NCI-H1092 (cell line): Measurements from ENCODE around the gene POLR2L.

Experiments
- DNase-seq: peaks from one replicate; lab custom pipeline; 2025; lab: John Stamatoyannopoulos, UW

POLR2L gene

DNA sequence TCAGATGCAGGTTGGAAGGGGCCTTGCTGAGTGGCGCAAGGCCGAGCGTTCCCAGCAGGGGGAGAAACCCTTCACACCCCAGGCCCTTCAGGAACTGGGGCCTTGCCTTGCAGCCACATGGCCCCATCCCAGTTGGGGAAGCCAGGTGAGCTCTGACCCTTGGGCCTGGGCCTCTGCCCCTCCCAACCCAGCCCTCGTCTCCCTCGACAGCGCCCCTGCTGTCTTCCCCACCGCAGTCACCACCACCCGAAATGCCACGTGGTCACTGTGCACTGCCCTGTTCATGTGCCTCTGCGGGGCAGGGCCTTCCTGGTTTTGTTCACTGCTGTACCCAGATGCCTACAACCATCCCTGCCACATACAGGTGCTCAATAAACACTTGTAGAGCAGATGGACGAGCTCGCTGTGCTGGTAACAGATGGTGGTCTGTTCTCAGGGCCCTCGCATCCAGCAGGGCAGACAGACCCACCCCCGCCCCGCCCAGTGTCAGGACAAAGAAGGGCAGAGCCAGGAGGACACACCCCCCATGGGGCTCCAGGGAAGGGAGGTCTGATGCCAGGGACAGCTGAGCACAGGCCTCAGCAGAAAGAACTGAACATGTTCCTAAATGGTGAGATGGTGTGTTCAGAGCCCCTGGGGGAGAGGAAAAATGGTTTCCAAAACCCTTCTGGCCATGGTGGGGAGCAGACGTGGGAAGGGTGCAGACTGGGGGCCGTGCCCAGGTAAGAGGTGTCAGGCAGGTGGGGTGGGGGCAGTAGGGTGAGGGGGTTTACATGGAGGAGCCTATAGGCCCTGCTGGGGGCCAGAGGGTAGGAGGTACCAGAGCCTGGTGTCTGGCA lies 3.7 kb downstream of the POLR2L start:
- DNase-seq: no peak

DNA sequence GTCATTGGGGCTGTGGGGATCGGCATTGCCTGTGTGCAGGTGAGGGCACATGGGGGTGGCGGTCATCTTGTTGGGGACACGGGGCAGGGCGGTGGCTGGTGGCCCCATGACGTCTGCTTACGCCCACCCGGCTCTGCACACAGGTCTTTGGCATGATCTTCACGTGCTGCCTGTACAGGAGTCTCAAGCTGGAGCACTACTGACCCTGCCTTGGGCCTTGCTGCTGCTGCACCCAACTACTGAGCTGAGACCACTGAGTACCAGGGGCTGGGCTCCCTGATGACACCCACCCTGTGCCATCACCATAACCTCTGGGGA lies 4.4 kb downstream of the POLR2L start:
- no peak for DNase-seq

DNA sequence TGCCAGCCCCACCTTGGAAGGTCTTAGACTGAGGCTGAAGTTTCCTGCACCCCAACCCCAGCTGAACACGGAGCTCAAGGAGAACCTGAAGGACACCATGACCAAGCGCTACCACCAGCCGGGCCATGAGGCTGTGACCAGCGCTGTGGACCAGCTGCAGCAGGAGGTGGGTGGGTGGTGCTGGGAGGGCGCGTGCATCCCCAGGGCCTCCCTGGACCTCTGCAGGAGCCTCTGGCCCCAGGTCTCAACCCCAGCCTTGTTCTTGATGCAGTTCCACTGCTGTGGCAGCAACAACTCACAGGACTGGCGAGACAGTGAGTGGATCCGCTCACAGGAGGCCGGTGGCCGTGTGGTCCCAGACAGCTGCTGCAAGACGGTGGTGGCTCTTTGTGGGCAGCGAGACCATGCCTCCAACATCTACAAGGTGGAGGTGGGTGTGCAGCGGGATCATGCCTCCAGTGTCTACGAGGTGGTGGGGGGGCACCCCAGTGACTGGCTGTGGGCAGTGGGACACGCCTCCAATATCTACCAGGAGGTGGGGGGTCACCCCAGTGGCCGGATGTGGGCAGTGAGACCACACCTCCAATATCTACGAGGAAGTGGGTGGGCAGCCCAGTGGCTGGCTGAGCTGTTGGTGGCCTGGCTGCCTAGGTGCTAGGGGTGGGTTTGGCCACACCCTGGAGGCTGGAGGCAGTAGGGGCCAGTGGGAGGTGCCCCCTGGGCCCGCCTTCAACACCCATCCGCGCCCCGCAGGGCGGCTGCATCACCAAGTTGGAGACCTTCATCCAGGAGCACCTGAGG lies 4.9 kb downstream of the POLR2L start:
- DNase-seq: no peak

DNA sequence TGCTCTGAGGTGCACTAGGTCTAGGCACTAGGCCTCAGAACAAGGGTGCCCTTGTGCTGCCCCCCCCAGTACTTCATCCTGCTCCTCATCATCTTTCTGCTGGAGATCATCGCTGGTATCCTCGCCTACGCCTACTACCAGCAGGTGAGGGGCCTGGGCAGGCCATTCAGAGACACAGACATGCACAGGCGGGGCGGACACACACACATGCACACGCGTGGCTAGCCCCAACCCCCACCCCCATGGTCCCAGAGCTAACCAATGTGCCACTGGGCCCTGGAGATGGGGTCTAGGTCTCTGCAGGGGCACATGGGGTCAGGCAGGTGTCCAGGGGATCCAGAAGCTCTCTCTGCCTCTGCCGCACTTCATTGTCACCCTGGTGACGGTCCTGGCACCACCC lies 5.6 kb downstream of the POLR2L start:
- DNase-seq: no peak

DNA sequence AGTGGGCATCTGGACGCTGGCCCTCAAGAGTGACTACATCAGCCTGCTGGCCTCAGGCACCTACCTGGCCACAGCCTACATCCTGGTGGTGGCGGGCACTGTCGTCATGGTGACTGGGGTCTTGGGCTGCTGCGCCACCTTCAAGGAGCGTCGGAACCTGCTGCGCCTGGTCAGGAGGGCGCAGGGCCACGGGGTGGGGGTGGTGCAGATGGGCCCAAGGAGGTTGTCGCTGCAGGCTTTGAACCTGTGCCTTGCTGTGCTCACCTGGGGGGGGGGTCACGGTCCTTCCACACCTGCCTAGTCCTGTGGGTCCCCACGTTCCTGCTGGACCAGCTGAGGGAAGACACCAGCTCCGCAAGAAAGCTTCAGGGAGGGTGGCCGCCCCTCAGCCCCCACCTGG lies 6.1 kb downstream of the POLR2L start:
- DNase-seq: no peak

DNA sequence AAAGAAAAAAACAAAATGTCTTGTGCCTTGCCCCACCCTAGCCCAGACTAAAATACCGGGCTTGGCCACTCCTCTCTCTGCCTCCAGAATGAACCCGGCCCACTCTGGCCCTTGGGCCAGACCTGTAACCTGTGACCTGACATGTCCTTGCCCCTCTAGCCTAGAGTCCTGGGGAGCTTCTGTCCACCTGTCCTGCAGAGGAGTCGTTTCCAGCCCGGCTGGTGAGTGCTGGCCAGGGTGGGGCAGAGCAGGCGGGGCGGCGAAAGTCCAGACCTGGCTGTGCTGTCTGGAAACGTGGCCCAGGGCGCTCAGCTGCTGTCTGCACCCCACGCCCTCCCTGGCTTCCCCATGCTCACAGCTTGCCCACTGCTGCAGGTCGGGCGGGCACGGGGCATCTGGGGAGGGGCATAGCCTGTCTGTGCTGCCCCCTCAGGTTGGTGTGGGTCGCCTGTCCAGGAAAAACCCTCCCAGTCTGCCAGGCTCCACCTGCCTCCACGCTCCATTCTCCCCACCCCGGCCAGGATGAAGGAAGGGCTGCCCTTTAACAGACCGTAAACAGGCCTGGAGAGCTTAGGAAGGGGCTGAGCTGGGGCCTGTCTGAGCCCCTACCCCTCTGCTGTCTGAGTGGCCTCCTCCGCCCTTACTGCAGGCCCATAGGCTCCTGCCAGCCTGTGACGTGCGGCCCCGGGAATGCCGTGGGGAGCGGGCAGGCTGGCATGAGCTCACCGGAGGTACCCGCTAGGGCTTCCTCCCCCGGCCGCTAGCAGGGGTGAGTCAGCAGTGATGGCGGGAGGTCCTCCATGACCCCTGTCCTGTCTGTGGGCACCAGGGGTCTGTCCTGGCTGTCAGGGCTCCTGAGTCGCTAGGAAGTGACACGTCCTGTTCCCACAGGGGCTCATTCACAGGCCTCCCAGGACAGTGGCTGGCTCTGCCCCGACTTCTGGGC lies 7.7 kb downstream of the POLR2L start:
- no peak for DNase-seq

DNA sequence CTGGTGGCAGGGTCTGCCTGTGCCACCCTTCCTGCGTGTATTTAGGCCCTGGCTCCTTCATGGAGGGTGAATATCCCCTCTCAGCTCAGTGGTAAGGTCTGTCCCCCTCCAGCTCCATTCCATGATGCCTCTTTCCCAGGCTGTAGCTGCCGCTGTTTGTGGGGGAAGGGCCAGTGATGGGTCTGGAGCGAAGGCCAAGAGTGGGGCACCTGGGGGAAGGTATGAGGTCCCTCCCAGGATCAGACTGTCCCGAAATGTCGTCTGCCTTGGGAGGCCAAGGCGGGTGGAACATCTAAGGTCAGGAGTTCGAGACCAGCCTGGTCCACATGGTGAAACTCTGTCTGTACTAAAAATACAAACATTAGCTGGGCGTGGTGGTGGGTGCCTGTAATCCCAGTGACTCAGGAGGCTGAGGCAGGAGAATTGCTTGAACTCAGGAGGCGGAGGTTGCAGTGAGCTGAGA lies 8.4 kb downstream of the POLR2L start:
- no peak for DNase-seq

DNA sequence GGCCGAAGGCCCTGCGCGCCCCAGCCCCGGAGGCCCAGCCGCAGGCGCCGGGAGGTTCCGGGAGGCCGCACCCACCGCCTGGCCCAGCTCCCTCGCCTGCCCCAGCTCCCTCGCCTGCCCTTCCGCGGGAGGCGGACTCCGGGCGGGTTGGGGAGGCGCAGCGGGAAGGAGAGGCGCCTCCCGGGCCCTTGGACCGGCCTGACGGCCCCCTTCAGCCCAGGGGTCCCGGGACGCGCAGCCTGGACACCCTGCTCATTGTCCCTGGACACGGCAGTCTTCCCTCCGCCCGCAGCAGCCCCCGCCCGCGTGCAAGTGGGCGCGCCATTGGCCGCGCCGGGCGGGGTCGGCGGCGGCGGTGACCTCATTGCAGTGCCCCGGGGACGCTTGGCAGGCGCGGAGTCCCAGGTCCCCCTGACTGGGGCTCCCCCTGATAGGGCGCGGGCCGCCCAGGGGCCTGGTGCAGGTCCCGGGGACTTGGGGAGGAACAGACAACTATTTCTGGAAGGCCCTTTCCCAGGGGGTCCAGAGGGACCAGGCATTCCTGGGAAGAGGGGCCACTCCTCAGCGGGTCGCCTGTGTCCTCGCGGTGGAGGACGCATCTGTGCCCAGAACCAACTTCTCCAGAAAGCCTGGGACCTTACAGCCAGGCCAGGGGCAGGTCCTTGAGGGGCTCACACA lies 9.1 kb downstream of the POLR2L start:
- no peak for DNase-seq

DNA sequence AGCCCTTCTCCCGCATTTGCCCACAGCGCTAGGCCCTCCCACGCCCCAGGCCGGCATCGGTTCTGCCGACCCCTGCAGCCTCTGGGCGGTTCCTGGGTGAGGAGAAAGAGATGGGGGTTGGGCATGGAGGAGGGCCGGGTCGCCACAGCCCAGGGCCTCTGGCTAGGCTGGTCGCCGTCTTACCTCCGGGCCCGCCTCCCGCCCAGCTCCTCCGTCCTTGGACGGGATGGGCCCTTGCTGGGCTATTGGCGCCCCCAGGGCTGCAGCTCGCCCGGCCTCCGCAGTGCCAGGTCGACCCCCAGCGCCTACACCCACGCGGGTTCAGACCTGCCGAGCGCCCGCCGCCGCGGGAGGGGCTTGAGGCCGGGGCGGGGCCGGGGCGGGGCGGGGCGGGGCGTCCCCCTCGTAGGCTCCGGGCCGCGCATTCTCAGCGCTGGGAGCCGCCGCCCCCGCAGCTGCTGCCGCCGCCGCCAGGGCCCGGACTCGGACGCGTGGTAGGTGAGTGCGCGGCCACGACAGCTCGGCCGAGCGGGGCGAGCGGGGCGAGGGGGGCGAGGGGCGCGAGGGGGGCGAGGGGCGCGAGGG lies 9.7 kb downstream of the POLR2L start, which contains the start of gene CD151:
Gene CD151 (plus strand): TSS at position 424 of the 585 bp plus-strand sequence. CDS start 3,118 bp downstream, outside the sequence.
- DNase-seq: no peak

DNA sequence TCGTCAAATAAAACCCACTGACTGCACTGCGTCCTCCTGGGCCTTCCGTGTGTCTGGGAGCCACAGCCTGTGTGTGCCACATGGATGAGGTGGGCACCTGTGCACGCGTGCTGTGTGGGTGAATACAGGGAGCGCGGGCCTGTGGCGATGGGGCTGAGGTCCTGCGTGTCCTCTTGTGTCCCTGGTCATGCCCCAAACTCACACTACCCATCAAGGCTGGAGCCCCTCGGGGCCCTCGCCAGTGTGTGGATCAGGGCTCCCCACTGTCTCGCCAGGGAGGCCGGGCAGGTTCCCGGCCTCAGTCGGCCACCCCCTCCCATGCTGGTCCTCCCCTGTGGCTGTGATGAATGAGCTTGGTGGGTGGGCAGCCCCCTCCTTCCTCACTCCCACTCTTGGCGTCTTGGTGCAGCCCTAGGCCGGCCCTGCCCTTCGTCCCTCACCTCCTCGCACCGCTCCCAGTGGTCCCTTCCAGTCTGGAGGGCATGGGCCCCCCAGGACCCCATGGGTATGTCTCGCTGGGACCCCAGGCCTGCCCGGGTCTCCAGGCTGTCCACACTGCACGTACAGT lies 10.3 kb downstream of the POLR2L start:
- no peak for DNase-seq

DNA sequence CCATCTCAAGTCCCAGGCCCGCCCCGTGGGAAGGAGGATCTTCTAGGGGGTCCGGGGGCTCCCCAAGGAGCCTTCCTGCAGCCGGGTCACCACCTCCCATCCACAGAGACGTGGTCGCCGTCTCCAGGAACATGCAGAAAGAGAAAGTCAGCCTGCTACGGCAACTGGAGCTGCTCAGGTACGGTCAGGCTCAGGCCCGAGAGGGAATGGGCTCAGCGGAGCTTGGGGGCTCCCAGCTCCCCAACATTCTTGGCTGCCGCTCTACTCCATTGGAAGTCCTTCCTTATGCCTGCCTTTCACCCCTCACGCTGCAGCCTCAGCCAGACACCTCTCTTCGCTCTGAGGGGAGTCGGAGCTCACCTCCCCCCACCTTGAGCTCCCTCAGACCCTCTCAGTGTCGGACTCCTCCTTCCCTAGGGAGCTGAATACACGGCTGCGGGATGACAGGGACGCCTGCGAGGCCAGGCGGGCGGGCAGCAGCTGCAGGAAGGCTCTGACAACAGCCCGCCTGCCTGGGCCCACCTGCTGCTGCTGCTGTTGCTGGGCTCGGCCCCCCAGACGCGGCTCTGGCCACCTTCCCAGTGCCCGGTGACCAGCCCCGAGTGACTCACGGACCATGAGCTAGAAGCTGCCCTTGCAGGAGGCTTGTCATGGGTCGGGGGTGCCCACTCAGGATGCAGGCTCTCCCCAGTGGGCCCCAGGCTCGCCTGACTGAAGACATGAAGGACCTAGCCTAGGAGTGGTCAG lies 11.0 kb downstream of the POLR2L start:
- no peak for DNase-seq

DNA sequence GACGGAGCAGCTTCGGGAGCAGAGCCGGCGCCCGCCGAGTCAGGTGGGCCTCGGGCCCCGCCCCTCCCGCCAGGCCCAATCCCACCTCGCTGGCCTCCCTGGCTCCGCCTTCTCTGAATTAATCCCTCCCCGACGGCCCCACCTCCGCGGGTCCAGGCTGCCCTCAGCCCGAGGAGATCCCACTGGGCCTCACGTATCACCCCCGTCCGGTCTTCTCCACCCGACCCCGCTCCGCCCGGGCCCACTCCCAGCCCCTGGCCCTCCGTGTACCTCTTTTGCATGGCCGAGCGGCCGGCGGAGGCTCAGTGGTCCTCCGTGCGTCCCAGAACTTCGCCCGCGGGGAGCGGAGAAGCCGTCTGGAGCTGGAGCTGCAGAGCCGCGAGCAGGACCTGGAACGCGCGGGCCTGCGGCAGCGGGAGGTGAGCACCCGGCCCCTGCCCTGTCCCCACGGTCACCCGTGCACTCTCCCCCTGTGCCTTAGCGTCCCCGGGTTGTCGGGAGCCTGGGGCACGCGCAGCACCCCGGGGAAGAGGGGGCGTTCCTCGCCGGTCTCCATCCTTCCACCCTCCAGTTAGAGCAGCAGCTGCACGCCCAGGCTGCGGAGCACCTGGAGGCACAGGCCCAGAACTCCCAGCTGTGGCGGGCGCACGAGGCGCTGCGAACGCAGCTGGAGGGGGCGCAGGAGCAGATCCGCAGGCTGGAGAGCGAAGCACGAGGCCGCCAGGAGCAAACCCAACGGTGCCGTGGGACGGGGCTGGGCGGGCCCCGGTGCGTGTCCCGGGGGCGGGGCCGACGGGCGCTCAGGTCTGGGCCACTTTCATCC lies 11.8 kb downstream of the POLR2L start:
- peak; percentile 78 for DNase-seq

DNA sequence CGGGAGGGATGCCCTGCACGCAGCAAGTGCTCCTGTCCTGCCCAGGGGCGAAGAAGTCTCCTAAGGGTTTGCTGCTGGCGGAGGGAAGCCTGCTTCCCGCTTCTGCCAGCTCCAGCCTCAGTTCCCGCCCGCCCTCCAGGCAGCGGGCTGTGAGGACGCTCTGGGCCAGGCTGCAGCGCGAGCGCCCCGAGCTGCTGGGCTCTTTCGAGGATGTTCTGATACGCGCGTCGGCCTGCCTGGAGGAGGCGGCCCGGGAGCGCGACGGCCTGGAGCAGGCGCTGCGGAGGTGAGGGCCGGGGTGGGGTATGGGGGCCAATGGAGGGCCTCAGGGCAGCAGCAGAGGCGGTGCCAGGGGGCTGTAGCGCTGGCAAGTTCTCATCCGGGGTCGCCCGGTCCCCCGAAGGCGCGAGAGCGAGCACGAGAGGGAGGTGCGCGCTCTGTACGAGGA lies 12.5 kb downstream of the POLR2L start:
- DNase-seq: no peak

DNA sequence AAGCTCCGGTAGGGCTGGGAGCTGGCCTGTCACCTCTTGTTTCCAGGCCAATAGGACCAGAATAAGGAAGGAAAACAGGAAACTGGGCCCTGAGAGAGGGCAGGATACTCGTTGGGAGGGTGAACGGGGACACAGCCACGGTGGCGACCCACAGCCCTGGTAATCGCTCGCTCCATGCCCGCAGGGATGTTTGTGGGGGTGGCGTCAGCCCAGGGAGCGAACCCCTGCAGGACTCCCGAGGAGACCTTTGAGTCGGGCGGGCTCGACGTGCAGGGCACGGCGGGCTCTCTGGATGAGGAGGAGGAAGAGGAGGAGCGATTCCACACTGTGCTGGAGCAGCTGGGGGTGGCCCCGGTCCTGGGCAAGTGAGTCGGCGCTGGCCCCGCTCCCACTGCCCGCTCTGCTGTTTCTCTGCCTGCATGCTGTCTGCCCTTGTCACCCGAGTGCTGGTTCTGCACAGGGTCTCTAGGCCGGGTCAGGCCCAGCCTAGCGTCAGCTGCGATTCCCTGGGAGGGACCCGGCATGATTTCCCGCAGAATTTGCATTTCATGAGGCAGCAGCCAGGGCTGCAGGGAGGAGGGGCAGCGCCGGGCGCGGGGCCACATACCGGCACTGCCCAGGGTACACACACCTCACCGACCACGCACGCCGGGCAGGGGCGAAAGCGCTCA lies 13.0 kb downstream of the POLR2L start:
- DNase-seq: no peak

DNA sequence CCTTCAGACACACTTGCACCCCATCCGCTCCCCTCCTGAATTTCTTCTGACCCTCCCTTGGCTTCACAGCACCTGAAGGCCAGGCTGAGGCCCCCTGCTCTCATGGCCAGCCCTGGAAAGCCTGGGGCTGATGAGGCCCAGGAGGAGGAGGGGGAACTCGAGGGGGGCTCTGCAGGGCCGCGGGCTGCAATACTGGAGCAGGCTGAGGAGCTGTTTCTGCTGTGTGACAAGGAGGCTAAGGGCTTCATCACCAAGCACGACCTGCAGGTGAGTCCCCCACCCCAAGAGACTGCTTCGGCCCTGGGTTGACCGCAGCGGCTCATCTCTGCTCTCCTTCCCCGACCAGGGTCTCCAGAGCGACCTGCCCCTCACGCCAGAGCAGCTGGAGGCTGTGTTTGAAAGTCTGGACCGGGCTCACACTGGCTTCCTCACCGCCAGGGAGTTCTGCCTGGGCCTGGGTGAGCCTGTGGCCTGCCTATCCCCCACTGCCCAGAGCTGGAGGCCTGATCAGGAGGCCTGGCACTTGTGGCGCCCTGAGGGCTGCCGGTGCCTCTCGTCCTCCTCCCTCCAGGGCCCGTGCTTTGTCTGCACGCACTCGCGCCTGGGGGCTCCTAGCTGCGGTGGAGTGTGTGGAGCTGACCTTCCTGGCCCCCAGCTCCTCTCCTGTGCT lies 13.7 kb downstream of the POLR2L start:
- DNase-seq: no peak

DNA sequence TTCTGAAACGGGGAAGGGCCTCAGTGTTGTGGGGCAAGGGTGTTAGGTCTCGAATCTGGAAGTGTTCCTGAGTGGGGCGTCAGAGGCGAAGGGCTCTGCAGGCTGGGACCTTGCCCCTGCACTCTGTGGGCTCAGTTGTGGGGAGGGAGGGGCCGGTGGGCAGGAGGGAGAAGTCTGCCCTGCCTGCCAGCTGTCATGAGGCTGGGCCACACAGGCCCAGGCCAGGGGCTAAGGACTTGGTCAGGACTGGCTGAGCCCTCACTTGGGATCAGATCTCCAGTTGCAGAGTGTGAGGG lies 14.5 kb downstream of the POLR2L start, which contains the start of gene CRACR2B:
Gene CRACR2B (plus strand): TSS at position 23 of the 296 bp plus-strand sequence. CDS start 689 bp downstream, outside the sequence.
- no peak for DNase-seq

DNA sequence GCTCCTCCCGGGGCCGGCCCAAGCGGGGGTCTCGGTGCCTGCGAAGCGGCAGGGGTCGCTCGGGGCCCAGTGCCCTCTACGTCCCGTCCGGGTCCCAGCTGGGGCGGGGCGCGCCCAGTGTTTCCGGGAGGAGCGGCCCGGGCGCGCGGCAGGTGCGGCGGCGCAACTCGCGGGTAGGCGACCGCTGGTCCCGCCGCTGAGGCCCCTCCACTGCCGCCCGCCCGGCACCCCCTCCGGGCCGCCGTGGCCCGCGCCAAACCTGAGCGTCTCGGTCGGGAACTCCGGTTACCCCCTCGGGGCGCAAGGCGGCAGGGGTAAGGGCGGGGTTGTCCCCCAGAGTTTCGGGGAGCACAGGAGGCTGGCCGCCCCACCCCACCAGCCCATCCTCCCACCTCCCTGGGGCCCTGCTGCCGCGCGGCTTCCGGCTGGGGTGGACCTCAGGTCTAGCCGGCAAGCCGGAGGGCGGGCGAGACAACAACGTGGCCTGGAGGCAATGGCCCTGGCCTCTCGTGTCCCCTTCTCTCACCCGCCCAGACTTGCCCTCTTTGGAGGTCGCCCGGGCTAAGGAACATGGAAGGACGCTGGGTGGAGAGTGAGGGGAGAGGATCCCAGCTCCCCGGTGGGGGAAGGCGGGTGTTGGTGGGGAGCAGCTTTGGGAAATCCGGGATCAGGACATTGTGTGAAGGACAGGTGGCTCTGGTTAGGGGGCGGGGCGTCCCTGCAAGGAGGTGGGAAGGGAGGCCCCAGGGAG lies 15.0 kb downstream of the POLR2L start:
- no peak for DNase-seq
